ENCODE measurements around the gene CHST12.
"Not testable (repeated sequence)": the region's sequence is repeated elsewhere in the genome, so short reads cannot be mapped to it uniquely, and the experiment has no call there.

CHST12 gene

DNA sequence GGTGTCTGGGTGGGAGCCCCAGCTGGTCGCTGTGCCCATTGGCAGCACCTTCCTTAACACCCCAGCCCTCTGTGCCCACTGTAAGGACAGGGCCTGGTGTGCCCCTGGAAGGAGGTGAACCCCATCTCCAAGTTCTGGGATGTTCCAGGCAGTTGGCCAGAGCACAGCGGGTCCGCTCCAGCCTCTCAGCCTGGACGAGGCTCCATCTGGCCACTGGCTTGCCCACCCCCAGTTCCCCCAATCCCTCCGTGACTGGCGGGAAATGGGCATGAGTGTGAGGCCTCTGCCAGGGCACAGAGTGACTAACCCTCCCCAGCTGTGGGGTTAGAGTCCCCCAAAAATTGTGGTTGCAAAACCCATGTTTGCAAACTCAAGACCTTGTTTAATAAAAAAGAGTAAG is 57.2 kb downstream of the CHST12 start:
- TF ChIP-seq, protein P1, sequence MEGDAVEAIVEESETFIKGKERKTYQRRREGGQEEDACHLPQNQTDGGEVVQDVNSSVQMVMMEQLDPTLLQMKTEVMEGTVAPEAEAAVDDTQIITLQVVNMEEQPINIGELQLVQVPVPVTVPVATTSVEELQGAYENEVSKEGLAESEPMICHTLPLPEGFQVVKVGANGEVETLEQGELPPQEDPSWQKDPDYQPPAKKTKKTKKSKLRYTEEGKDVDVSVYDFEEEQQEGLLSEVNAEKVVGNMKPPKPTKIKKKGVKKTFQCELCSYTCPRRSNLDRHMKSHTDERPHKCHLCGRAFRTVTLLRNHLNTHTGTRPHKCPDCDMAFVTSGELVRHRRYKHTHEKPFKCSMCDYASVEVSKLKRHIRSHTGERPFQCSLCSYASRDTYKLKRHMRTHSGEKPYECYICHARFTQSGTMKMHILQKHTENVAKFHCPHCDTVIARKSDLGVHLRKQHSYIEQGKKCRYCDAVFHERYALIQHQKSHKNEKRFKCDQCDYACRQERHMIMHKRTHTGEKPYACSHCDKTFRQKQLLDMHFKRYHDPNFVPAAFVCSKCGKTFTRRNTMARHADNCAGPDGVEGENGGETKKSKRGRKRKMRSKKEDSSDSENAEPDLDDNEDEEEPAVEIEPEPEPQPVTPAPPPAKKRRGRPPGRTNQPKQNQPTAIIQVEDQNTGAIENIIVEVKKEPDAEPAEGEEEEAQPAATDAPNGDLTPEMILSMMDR (IDR thresholded peaks at IDR 0.05; ENCODE audit: extremely low read depth, missing control alignments), result no peak

DNA sequence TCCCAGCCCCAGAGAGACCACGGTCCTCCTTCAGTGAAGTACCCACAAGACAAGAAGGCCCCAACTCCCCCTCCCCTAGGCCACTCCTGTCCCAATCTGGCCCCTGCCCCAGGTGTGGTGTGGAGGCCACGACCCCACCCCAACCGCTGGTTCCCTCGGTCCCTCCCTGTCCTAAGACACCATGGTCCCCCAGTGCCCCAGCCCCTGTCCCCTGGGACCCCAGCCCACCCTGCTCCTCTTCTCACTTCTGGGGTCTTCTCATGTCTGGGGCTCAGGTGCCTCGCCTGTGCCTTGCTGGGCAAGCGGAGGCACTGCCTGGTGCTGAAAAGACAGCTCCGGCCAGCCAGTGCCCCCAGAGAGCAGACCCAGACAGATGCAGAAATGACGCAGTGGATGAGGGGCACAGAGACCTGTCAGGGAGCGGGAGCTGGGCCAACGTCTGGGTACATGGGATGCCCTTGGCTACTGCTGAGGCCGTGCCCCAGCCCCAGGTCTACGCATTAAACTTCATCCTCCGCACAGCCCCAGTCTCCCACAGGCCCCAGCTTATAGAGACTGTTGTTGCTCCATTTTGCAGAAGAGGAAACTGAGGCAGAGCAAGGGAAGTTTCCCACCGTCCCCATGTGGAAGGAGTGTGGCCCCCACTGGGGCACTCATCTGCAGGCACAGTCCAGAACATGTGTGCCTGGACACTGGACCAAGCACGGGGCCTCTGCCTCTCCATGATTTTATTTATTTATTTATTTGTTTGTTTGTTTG is 58.0 kb downstream of the CHST12 start:
- DNase-seq (ENCODE audit: low spot score), result no peak
- TF ChIP-seq, protein P1 (IDR thresholded peaks at IDR 0.05; ENCODE audit: extremely low read depth, missing control alignments), result no peak

More for the DNA sequence above, 57.2 kb downstream of the CHST12 start:
- no peak for DNase-seq (ENCODE audit: low spot score)

DNA sequence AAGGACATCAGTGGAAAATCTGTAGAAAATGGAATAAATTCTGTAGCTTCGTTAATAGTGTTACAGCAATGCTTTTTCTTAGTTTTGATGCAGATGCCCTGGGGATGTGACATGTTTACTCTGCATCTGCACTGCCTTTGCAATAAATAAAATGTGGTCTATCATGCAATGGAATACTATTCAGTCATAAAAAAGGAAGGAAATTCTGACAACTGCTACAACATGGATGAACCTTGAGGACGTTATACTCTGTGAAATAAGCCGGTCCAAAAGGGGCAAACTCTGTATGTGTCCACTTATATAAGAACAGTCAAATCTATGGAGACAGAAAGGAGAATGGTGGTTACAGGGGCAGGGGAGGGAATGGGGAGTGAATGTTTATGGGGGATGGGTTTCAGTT is 59.3 kb downstream of the CHST12 start:
- TF ChIP-seq, protein P1 (IDR thresholded peaks at IDR 0.05; ENCODE audit: extremely low read depth, missing control alignments), result no peak
- DNase-seq (ENCODE audit: low spot score), result no peak

DNA sequence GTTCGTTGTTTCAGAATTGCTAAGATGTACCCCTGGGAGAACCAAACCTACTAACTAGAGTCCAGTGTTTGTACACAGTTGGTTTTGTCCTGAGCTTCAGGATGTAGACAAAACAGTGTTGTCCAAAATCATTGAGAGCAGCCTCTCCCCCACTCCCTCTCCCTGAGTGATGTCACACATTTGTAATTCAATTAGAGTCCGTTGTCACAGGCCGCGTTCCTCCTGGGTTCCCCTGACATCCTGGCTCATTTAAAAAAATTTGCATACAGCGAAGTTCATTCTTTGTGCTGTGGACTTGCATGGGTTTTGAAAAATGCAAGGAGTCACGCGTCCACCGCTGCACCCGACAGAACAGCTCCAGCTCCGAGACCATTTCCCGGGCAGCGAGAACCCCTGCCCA is 62.5 kb downstream of the CHST12 start:
- TF ChIP-seq, protein P1 (IDR thresholded peaks at IDR 0.05; ENCODE audit: extremely low read depth, missing control alignments), result no peak
- no peak for DNase-seq (ENCODE audit: low spot score)

DNA sequence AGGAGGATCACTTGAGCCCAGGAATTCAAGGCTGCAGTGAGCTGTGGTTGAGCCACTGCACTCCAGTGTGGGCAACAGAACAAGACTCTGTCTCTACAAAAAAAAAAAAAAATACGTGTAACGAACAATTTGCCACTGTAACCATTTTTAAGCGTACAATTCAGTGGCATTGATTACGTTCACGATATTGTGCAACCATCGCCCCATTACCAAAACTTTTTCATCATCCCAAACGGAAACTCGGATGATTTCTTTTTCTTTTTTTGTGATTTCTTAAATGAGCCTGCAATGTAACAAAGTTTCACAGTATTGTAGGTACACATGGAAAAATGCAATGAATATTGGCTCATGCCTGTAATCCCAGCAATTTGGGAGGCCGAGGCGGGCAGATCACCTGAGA is 63.3 kb downstream of the CHST12 start:
- TF ChIP-seq, protein P1 (IDR thresholded peaks at IDR 0.05; ENCODE audit: extremely low read depth, missing control alignments), result no peak
- DNase-seq (ENCODE audit: low spot score), result no peak

DNA sequence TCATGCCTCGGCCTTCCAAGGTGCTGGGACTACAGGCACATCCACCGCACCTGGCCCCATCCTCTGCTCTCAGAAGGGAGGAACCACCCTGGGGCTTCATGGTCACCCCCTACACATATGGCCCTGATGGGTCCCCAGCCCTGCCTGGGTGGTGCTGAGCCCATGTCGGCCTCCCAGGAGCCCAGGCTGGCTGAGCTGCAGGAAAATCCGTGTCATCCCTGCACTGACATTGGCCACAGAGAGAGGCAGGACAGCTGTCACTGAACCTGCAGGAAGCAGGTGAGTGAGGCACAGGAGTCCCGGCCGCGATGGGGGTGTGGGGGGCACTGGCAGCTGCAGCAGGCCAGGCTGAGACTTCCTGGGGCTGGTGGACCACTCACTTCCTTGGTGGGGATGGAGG is 64.8 kb downstream of the CHST12 start:
- TF ChIP-seq, protein P1 (IDR thresholded peaks at IDR 0.05; ENCODE audit: extremely low read depth, missing control alignments), result no peak
- DNase-seq (ENCODE audit: low spot score), result no peak

DNA sequence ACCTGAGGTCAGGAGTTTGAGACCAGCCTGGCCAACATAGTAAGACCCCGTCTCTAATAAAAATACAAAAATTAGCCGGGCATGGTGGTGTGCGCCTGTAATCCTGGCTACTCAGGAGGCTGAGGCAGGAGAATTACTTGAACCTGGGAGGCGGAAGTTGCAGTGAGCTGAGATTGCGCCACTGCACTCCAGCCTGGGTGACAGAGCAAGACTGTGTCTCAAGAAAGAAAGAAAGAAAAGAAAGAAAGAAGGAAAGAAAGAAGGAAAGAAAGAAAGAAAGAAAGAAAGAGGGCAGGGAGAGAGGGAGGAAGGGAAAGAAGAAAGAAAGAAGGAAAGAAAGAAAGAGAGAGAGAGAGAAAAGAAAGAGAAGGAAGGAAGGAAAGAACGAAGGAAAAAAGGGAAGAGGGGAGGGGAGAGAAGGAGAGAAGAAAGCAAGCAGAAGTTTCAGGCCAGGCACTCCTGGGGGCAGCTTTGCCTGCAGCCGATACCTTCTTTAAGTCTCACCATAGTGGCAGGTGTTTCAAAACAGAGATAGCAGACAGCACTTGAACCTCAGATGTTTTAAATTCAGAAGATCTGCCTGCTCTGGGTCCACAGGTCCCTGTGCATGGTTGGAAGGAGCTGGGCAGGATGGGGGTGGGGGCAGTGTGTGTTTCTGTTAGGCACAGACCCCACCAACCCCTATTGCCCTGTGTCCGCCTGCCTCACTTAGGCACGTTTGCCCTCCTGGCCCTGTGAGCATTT is 66.2 kb downstream of the CHST12 start:
- DNase-seq (ENCODE audit: low spot score), result not testable (repeated sequence)

Data from GM20000 (cell line).